RWPE2 (cell line): Measurements from ENCODE around the gene CYP26B1.

Experiments
- ATAC-seq: fragments of 200-7000 bp; cut with Tn5 transposase; 3 replicates; pipeline ENCODE4 v1.9.1; 2021; ENCODE audit warnings: low read depth
- DNase-seq: peaks from one replicate; pipeline ENCODE4 v3.0.0-alpha.2; 2020; ENCODE audit warnings: low spot score
- H3K27ac ChIP-seq: fragments of 450-650 bp; 2 replicates; pipeline ENCODE4 v1.5.1; 2017; ENCODE audit warnings: mild to moderate bottlenecking; ENCODE audit not compliant: poor library complexity, severe bottlenecking
- H3K27me3 ChIP-seq: fragments of 250-450 bp; sonication (Bioruptor Pico); 2 replicates; pipeline ENCODE4 v1.5.1; 2021; ENCODE audit warnings: mild to moderate bottlenecking, moderate library complexity; ENCODE audit not compliant: insufficient read depth, poor library complexity, severe bottlenecking
- H3K36me3 ChIP-seq: fragments of 250-450 bp; sonication (Bioruptor Pico); 2 replicates; pipeline ENCODE4 v1.5.1; 2020; ENCODE audit warnings: low read depth, mild to moderate bottlenecking, moderate library complexity
- H3K4me1 ChIP-seq: fragments of 250-450 bp; sonication (Bioruptor Pico); 2 replicates; pipeline ENCODE4 v1.5.1; 2021; ENCODE audit warnings: mild to moderate bottlenecking, moderate library complexity; ENCODE audit not compliant: insufficient read depth, poor library complexity, severe bottlenecking
- H3K4me3 ChIP-seq: fragments of 250-450 bp; sonication (Bioruptor Pico); 2 replicates; pipeline ENCODE4 v1.5.1; 2021; ENCODE audit warnings: mild to moderate bottlenecking, moderate library complexity; ENCODE audit not compliant: severe bottlenecking
- H3K9me3 ChIP-seq: fragments of 250-450 bp; sonication (Bioruptor Pico); 2 replicates; pipeline ENCODE4 v1.5.1; 2021; ENCODE audit warnings: mild to moderate bottlenecking, moderate library complexity; ENCODE audit not compliant: severe bottlenecking
- CTCF ChIP-seq: fragments of 450-650 bp; IDR thresholded peaks from one replicate; pipeline ENCODE4 v1.5.1; 2017; ENCODE audit warnings: mild to moderate bottlenecking, moderate library complexity; ENCODE audit not compliant: poor library complexity, severe bottlenecking

Gene CYP26B1

GRCh38 chr2:72176281-72176680 lies 28.6 kb upstream of the CYP26B1 start:
- Histone ChIP-seq H3K4me1 (no peaks in the 10 kb centered on the region), H3K36me3 (no peaks in the 10 kb centered on the region), H3K27ac (no peak overlapping the region), H3K27me3 (no peaks in the 10 kb centered on the region), H3K4me3 (no peak overlapping the region), H3K9me3 (no peaks in the 10 kb centered on the region)
- no peak for TF ChIP-seq CTCF
- ATAC-seq: no peak
- no peak for DNase-seq

DNA sequence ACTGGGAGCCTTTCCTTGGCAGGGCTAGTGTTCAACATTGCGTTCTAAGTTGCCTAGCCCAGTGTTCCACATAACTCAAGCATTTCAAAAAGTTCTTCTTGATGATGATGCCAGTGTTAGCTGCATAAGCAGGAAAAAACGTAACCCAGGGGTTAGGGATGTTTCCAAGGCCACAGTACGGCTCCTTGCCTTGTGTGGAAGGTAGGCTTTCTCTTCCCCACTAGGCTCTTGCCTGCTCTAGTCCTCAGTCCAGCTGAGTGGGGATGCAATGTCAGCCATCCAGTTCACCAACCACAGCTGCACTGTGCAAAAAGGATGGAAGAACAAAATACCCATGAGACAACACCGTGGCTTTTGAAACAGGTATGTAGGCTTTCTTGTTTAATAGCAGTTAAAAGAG lies 28.0 kb upstream of the CYP26B1 start:
- no peaks in the 10 kb centered on the region for H3K36me3 ChIP-seq
- TF ChIP-seq CTCF: no peak
- no peak overlapping the region for H3K4me3 ChIP-seq
- no peaks in the 10 kb centered on the region for H3K27me3 ChIP-seq
- DNase-seq: no peak
- H3K27ac ChIP-seq: no peak overlapping the region
- no peaks in the 10 kb centered on the region for H3K4me1 ChIP-seq
- no peak for ATAC-seq
- H3K9me3 ChIP-seq: no peaks in the 10 kb centered on the region

DNA sequence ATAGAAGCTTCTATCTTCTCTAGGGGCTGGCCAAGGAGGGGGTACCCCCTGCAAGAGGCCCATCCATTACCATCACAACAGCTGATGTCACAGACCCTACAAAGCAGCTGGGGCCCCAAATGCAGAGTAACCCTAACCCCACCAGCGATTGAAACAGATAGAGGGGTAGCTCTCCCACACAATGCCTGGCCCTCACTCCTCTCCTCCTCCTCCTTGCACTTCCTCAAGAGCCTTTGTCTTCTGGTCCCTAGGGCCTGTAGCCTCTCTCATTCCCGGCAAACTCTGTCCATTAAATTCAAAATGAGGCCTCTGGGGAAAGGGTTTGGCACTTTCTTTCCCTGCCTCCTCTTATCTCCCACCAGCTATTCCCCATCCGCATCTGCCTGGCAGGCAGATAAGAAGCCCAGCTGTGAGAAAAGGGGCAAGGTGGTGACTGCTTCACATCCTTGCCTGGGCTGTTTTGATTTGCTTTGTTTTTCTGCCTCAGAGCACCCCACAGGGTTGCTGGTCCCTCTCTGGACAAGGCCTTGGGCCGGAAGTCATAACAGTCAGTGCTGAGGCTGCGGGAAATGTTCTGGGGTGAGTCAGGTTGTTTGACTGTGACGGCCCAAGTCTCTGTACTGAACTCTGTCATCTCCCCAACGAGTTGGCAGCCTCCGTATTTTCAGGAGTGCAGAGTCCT lies 26.1 kb upstream of the CYP26B1 start:
- DNase-seq (no peak), ATAC-seq (no peak)
- Histone ChIP-seq H3K36me3 (no peaks in the 10 kb centered on the region), H3K27ac (no peak overlapping the region), H3K9me3 (no peaks in the 10 kb centered on the region), H3K27me3 (no peaks in the 10 kb centered on the region), H3K4me3 (no peak overlapping the region), H3K4me1 (no peaks in the 10 kb centered on the region)
- TF ChIP-seq CTCF: no peak

GRCh38 chr2:72172478-72172877 lies 24.8 kb upstream of the CYP26B1 start:
- Histone ChIP-seq H3K4me1 (no peaks in the 10 kb centered on the region), H3K27ac (no peak overlapping the region), H3K4me3 (no peak overlapping the region), H3K36me3 (no peaks in the 10 kb centered on the region), H3K9me3 (no peaks in the 10 kb centered on the region), H3K27me3 (no peaks in the 10 kb centered on the region)
- DNase-seq (no peak), ATAC-seq (no peak)
- TF ChIP-seq CTCF: no peak

DNA sequence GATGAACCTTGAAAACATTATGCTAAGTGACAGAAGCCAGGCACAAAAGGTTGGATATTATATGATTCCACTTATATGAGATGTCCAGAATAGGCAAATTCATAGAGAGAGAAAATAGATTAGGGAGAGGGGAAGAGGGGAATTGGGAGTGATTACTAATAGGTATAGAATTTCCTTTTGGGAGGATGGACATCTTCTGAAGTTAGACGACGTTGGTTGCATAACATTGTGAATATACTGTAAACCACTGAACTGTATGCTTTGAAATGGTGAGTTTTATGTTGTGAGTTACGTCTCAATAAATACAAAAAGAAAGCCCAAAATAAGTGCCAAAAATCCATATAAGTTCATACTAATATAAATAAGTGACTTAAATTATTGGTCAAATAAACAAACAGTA lies 18.6 kb upstream of the CYP26B1 start:
- ATAC-seq (peak; percentile 40; the same call in 2 of the 3 replicates), DNase-seq (no peak)
- no peak for TF ChIP-seq CTCF
- Histone ChIP-seq H3K27me3 (no peaks in the 10 kb centered on the region), H3K4me3 (no peak overlapping the region), H3K4me1 (peaks cover 8% of the 10 kb centered on the region), H3K9me3 (no peaks in the 10 kb centered on the region), H3K36me3 (no peaks in the 10 kb centered on the region), H3K27ac (peak overlapping the region; percentile 32)
